ENCODE results near the gene ABHD16B.

- TF ChIP-seq CTCF (IDR thresholded peaks at IDR 0.05) (no peak), POLR2A (IDR thresholded peaks at IDR 0.05) (no peak)
These were observed 39.1 kb downstream of the ABHD16B start for GRCh38 chr20:63900413-63900812.

Measured in Peyer's patch (tissue), 4 donors.